UCSD-AML1 (cell line): ENCODE results near the gene LRRC41.
"Not testable (repeated sequence)": the region's sequence is repeated elsewhere in the genome, so short reads cannot be mapped to it uniquely, and the experiment has no call there.

Experiments
- DNase-seq: peaks from one replicate; lab custom pipeline; 2025; ENCODE audit not compliant: unreplicated experiment; lab: John Stamatoyannopoulos, UW

Gene LRRC41

DNA sequence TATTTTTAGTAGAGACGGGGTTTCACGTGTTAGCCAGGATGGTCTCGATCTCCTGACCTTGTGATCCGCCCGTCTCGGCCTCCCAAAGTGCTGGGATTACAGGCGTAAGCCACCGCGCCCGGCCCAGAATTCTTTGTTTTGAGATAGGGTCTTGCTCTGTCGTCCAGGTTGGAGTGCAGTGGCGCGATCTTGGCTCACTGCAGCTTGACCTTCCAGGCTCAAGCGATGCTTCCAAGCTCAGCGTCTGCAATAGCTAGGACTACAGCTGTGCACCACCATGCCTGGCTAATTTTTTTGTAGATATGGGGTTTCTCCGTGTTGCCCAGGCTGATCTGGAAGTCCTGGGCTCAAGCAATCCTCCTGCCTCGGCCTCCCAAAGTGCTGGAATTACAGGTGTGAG is 57.3 kb downstream of the LRRC41 start:
- not testable (repeated sequence) for DNase-seq

DNA sequence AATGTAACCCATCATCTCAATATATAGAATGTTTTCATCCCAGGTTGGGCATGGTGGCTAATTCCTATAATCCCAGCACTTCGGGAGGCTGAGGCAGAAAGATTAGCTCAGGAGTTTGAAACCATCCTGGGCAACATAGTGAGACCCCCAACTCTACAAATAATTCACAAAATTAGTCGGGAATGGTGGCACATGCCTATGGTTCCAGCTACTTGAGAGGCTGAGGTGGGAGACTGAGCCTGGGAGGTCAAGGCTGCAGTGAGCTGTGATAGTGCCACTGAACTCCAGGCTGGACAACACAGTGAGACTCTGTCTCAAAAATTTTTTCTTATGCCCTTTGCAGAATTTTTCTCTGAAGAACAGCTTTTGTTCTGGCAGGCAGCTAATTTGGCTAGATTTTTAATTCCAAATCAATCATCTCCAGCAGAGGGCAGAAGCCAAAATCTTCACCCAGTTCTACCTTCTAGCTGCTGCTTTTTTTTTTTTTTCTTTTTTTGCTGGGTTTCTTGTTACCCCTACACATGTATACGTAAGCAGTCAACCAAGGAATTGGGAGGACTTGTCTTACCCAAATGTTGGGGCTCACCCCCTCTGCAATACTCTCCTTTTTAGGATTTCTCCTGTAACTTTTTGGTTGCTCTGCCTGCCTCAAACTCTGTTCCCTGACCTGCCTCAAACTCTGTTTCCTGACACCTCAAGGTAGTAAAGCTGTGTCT is 58.6 kb downstream of the LRRC41 start:
- DNase-seq = no peak

DNA sequence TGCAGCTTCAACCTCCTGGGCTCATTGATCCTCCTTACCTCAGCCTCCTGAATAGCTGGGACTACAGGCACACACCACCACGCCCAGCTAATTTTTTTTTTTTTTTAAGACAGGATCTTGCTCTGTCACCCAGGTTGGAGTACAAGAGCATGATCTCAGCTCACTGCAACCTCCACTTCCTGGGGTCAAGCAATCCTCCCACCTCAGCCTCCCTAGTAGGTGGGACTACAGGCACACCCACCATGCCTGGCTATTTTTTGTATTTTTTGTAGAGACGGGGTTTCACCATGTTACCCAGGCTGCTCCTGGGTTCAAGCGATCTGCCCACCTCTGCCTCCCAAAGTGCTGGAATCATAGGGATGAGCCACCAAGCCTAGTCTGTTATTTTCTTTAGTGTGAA is 59.6 kb downstream of the LRRC41 start:
- not testable (repeated sequence) for DNase-seq

DNA sequence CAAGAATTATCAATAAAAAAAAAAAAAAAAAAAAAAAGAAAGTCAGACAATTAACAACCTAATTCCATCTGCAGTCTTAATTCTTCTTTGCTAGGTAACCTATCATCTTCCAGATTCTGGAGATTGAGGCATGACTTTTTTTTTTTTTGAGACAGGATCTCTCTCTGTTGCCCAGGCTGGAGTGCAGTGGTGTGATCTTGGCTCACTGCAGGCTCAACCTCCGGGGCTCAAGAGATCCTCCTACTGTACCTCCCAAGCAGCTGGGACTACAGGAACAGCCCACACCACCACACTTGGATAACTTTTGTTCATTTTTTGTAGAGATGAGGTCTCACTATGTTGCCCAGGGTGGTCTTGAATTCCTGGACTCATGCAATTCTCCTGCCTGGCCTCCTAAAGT is 60.5 kb downstream of the LRRC41 start:
- no peak for DNase-seq

DNA sequence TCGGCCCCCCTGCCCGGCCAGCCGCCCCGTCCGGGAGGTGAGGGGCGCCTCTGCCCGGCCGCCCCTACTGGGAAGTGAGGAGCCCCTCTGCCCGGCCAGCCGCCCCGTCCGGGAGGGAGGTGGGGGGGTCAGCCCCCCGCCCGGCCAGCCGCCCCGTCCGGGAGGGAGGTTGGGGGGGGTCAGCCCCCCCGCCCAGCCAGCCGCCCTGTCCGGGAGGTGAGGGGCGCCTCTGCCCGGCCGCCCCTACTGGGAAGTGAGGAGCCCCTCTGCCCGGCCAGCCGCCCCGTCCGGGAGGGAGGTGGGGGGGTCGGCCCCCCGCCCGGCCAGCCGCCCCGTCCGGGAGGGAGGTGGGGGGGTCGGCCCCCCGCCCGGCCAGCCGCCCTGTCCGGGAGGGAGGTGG is 61.7 kb downstream of the LRRC41 start:
- DNase-seq = not testable (repeated sequence)

DNA sequence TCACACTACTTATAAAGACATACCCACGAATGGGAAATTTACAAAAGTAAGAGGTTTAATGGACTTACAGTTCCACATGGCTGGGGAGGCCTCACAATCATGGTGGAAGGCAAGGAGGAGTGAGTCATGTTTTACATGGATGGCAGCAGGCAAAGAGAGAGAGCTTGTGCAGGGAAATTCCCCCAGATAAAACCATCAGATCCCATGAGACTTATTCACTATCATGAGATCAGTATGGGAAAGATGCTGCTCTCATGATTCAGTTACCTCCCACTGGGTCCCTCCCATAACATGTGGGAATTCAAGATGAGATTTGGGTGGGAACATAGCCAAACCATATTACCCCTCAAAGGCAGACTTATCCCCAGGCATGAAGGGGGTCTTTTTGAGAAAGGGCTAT is 64.6 kb downstream of the LRRC41 start:
- not testable (repeated sequence) for DNase-seq

DNA sequence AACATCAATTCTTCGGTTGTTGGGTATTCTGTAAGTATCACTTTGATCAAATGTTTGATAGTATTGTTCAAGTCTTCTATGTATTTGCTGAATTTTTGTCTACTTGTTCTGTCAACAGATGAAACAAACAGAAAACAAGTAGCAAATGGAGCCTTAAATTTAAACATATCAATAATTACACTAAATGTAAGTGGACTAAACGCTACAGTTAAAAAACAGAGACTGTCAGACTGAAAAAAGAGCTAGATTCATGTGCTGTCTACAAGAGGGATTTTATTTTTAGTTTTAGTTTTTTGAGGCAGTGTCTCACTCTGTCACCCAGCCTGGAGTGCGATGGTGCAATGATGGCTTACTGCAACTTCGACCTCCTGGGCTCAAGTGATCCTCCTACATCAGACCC is 66.5 kb downstream of the LRRC41 start:
- DNase-seq = no peak

DNA sequence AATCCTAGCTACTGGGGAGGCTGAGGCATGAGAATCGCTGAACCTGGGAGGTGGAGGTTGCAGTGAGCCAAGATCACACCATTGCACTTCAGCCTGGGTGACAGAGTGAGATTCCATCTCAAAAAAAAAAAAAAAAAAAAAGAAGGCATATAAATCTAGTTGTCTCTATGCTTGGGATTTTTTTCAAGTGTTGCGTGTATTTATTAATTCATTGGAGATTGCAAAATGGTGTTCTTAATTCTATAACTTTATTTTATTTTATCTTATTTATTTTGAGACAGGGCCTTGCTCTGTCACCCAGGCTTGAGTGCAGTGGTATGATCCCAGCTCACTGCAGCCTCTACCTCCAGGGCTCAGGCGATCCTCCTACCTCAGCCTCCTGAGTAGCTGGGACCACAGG is 72.2 kb downstream of the LRRC41 start:
- not testable (repeated sequence) for DNase-seq
